Activated naive CD4-positive, alpha-beta T cell treated with Interleukin-2 at 50 U/mL for 16 hours (primary cell): ENCODE measurements around the gene NR1H2.

Source experiments
- DNase-seq: peaks from one replicate; pipeline ENCODE4 v3.0.0-alpha.2; 2020

Gene NR1H2

GRCh38 chr19:50406829-50407228 is 30.6 kb downstream of the NR1H2 start:
- DNase-seq, result no peak

DNA sequence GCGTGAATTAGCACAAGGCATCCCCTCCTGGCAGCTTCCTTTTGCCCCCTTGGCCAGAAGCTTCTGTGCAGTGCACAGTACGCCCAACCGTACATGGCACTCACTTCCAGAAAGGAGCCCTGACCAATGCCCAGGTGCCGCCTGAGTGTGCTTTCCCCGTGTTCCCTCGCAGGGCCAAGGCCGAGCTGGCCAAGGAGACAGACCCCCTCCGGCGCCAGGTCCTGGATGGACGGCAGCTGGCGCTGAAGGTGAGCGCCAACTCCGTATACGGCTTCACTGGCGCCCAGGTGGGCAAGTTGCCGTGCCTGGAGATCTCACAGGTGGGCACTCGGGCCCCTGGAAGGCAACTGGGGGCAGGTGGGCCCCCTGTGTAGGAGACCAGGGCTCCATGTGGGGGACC is 33.1 kb downstream of the NR1H2 start:
- no peak for DNase-seq

DNA sequence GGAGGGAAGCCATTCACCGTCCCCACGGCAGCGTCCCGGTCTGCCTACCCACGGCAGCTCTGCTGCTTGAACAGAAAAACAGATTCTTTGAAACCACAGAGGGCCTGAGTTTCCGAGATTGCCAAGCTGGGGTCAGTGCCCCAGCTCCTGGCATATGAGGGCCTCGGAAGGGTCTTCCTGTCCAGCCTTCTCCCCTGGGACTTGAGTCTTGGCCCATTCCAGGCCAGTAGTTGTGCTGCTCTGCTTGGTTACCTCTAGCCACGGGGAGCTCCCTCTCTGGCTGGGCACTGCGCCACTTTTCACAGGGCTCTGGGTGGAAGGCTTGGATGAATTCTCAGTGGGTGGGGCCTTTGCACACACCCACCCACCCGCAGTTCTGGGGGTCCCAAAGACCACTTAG is 33.9 kb downstream of the NR1H2 start:
- DNase-seq, result no peak

DNA sequence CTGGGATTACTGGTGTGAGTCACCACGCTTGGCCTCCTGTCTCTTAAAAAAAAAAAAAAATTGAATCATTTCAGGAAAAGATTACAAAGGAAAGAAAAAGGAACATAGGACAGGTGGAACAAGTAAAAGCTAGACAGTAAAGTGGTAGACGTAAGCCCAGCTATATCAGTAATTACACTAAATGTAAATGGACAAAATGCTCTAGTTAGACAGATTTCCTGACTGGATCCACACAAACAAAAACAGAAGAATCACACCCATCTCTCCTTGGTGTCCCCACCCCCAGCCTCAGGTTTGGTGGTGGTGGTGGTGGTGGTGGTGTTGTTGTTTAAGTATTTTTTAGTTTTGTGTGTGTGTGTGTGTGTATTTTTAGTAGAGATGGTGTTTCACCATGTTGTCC is 36.2 kb downstream of the NR1H2 start:
- DNase-seq, result no peak

- no peak for DNase-seq
Measured at GRCh38 chr19:50413096-50413495, 36.8 kb downstream of the NR1H2 start.

DNA sequence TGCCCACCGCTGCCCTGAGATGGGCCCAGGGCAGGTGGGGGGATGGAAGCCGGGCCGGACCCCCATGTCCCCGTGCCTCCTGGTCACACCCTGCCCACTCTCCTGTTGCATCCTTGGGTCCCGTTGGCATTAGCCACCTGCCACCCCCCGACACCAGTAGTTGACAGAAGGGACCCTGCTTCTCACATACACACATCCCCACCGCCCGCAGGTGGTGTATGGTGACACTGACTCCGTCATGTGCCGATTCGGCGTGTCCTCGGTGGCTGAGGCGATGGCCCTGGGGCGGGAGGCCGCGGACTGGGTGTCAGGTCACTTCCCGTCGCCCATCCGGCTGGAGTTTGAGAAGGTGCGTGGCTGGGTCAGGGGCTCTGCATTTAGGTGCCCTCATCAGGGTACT is 37.3 kb downstream of the NR1H2 start:
- DNase-seq, result no peak

GRCh38 chr19:50414864-50415660 is 38.8 kb downstream of the NR1H2 start:
- DNase-seq, result peak; percentile 78

- DNase-seq, result no peak
Measured at GRCh38 chr19:50415661-50416033, 39.4 kb downstream of the NR1H2 start.

DNA sequence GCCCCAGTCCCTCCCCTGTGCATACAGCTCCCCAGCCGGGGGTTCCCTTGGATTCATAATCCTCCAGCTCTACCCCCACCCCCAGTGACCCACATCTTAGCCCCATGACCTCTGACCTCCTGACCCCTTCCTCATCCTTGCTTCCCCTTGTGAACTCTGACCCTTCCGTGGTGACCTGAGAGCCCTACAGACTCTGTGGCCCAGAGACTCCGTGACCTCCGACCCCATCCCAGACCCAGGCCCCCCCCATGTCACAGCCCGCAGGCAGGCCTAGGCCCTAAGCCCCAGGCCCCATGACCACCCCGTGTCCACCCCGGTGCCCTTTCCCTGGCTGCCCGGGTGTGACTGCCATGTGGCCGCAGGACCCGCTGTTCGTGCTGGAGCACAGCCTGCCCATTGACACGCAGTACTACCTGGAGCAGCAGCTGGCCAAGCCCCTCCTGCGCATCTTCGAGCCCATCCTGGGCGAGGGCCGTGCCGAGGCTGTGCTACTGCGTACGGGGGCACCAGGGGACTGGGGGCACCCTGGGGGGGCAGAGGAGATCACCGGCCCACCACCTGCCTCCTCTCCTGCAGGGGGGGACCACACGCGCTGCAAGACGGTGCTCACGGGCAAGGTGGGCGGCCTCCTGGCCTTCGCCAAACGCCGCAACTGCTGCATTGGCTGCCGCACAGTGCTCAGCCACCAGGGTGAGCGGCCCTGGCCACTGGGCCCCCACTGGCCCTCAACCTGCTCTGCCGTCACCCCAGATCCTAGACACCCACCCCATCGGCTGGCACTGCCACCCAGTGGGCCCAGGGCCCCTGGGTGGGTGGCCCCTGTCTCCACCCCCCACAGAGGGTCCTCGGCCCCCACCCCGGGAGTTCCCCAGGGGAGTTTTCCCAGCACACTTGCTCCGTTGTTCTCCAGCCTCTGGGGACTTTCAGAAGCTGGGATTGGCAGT is 40.0 kb downstream of the NR1H2 start:
- no peak for DNase-seq

- no peak for DNase-seq
Measured at GRCh38 chr19:50417111-50418081, 41.1 kb downstream of the NR1H2 start.

GRCh38 chr19:50418176-50419021 is 42.1 kb downstream of the NR1H2 start, which contains the start of gene SPIB:
TSS of gene SPIB (plus strand) at chr19:50418938. CDS start at chr19:50418963, 25 bp downstream.
- DNase-seq, result no peak

DNA sequence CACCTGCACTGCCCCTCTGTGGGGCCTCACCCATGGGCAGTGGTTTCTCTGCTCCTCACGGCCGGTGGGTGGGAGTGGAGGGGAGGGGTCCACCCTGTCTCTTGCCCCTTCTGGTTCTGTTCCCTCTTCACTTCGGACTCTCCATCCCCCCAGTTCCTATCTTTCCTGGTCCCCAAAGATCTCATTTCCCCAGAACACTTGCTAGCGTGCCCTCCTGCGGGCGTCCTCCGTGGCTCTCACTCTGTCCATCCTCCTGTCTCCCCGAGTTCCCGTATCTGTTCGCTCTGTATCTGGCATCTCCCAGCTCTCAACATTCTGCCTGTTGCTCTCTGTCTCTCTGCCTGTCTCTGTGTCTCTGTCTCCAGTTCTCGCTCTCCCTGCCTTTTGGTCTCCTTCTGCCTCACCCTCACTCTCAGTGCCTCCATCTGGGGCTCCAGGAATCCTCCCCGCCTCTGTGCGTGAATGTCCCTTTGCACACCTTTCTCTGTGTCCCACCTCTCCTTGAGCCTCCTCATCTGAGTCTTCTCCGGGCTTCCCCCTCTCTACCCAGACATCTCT is 42.8 kb downstream of the NR1H2 start:
- no peak for DNase-seq

DNA sequence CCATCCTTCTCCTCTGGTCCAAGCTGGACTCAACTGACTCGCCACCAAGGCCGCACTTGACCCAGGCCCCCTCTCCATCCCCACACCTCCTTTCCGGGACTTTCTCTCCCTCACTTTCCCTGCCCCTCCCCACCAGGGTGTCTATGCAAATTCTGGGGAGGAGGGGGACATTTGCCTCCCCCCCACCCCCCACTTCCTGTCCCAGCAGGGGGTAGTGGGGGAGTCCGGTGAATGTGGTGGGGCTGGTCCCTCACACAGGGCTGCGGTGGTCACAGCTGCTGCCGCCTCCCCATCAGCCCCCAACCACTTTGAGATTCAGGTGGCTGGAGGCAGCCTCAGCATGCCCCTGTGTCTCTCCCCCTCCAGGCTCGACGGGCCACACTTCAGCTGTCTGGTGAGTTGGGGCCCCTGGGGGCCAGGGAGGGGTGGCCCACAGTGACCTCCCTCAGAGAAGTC is 43.4 kb downstream of the NR1H2 start:
- no peak for DNase-seq

GRCh38 chr19:50420127-50420526 is 43.9 kb downstream of the NR1H2 start:
- no peak for DNase-seq

DNA sequence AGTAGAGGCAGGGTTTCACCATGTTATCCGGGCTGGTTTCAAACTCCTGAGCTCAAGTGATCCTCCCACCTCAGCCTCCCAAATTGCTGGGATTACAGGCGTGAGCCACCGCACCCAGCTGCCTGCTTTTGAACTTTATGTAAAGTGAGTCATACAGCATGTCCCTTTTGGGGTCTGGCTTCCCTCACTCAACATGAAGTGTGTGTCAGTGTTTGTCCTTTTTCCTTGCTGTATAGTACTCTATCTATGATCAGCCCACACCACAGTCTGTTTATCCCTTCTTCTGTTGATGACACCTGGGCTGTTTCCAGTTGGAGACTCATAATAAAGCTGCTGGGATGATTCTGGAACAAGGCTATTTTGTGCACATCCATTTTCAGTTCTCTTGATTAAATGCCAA is 44.6 kb downstream of the NR1H2 start:
- DNase-seq, result no peak

DNA sequence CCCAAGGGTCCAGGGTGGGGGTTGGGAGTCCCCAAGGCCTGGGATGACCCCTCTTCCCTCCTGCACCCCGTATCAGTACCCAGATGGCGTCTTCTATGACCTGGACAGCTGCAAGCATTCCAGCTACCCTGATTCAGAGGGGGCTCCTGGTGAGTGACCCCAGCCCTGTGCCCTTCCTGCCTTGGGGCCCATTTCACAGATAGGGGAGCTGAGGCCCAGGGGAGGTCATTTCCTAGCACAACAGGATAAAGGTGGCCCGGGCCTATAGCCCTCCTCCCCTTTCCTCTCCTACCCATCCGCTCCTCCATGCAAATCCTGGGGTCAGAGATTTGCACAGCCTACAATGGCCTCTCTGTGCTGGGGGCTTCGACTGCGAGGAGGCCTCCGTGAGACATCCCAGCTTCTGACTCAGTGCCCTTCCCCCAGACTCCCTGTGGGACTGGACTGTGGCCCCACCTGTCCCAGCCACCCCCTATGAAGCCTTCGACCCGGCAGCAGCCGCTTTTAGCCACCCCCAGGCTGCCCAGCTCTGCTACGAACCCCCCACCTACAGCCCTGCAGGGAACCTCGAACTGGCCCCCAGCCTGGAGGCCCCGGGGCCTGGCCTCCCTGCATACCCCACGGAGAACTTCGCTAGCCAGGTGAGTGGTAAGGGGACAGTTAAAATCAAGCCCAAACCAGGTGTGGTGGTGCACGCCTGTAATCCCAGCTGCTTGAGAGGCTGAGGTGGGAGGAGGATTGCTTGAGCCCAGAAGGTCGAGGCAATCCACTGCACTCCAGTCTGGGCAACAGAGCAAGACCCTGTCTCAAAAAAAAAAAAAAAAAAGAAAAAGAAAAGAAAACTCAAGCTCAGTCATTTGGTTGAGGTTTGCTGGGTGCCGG is 46.4 kb downstream of the NR1H2 start:
- DNase-seq, result no peak

DNA sequence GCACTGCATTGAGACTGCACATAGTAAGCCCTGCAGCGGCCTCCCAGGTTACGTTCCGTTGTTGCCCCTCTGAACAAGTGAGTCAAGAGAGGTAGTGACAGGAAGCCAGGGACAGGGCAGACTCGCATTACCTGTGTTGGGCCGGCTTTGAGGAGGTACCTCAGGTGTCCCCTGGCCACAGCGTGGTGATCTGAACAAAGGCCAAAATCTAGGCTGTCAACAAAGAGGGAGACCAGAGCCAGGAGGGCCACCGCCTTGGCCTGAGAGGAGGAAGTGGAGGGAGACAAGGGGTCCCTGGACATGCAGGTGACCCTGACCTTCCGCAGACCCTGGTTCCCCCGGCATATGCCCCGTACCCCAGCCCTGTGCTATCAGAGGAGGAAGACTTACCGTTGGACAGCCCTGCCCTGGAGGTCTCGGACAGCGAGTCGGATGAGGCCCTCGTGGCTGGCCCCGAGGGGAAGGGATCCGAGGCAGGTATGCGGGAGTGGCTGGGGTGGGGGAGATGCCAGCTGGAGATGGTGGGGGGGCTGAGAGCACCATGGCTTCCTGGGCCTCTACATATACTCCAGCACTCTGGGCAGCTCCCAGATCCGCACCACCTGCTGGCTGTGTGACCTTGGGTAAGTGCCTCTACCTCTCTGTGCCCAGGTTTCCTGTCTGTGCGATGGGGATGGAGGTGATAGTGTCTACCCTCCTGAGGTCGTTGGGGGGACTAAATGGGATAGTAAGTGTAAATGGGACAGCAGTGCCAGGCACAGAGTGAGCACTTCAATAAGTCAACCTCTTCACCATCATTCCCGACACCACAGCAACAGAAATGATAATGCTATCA is 47.2 kb downstream of the NR1H2 start:
- no peak for DNase-seq

- DNase-seq, result no peak
Measured at GRCh38 chr19:50425581-50425980, 49.3 kb downstream of the NR1H2 start.

GRCh38 chr19:50427318-50427925 is 51.2 kb downstream of the NR1H2 start:
- DNase-seq, result no peak
